Measurements from ENCODE around the gene ADAMTSL2.

The ADAMTSL2 gene

GRCh38 chr9:133518200-133518599 lies 16.3 kb upstream of the ADAMTSL2 start:
- no peak for DNase-seq (ENCODE audit: low read depth, low spot score)
- no peak overlapping the region for H3K4me3 ChIP-seq (ENCODE audit: low read depth, low read length)
- in situ Hi-C loops (cut with HindIII; ENCODE audit: low sequenced_read_pairs) = no loop called here
- TF ChIP-seq CTCF (IDR thresholded peaks at IDR 0.05; ENCODE audit: low read depth, low read length) = no peak

GRCh38 chr9:133518706-133519449 lies 15.6 kb upstream of the ADAMTSL2 start:
- DNase-seq (ENCODE audit: low read depth, low spot score) = no peak
- TF ChIP-seq CTCF (IDR thresholded peaks at IDR 0.05; ENCODE audit: low read depth, low read length) = no peak
- H3K4me3 ChIP-seq (ENCODE audit: low read depth, low read length) = no peak overlapping the region
- in situ Hi-C loops (cut with HindIII; ENCODE audit: low sequenced_read_pairs) = no loop called here

GRCh38 chr9:133519693-133520092 lies 14.8 kb upstream of the ADAMTSL2 start:
- in situ Hi-C loops (cut with HindIII; ENCODE audit: low sequenced_read_pairs) = no loop called here
- no peak for TF ChIP-seq CTCF (IDR thresholded peaks at IDR 0.05; ENCODE audit: low read depth, low read length)
- H3K4me3 ChIP-seq (ENCODE audit: low read depth, low read length) = no peak overlapping the region
- no peak for DNase-seq (ENCODE audit: low read depth, low spot score)

GRCh38 chr9:133520121-133520835 lies 14.2 kb upstream of the ADAMTSL2 start:
- TF ChIP-seq CTCF (IDR thresholded peaks at IDR 0.05; ENCODE audit: low read depth, low read length) = no peak
- H3K4me3 ChIP-seq (ENCODE audit: low read depth, low read length) = no peak overlapping the region
- no peak for DNase-seq (ENCODE audit: low read depth, low spot score)
- in situ Hi-C loops (cut with HindIII; ENCODE audit: low sequenced_read_pairs) = no loop called here

GRCh38 chr9:133521122-133522072 lies 13.1 kb upstream of the ADAMTSL2 start:
- TF ChIP-seq CTCF (IDR thresholded peaks at IDR 0.05; ENCODE audit: low read depth, low read length) = no peak
- no peak for DNase-seq (ENCODE audit: low read depth, low spot score)
- no peak overlapping the region for H3K4me3 ChIP-seq (ENCODE audit: low read depth, low read length)
- in situ Hi-C loops (cut with HindIII; ENCODE audit: low sequenced_read_pairs) = no loop called here

Data from astrocyte of the spinal cord (primary cell).